WTC11 (cell line): Measurements from ENCODE around the gene GPI. TPM values are rescaled to one million over a fixed set of nuclear protein-coding genes. Genes with fewer than 3 reads are reported as not detected.

Experiments
- ATAC-seq: fragments of 200-7000 bp; cut with Tn5 transposase; 2 replicates; pipeline ENCODE4 v1.10.0; 2021; ENCODE audit warnings: mild to moderate bottlenecking, moderate library complexity
- CTCF ChIA-PET: fragments of 300-600 bp; sonication (Branson Sonifier 250); formaldehyde crosslinking; loops from one replicate; lab custom pipeline; 2021; ENCODE audit warnings: antibody characterized with exemption; lab: Charles Lee
- POLR2A ChIA-PET: fragments of 350-600 bp; sonication (Branson Sonifier 250); formaldehyde crosslinking; loops from one replicate; lab custom pipeline; 2021; ENCODE audit warnings: antibody characterized with exemption; lab: Charles Lee
- DNase-seq: peaks from one replicate; pipeline ENCODE4 v3.0.0; 2021; ENCODE audit warnings: low spot score
- H3K27ac Mint-ChIP-seq: 2 replicates; pipeline ENCODE4 v1.8.0; 2021; ENCODE audit warnings: mixed read lengths
- H3K27me3 Mint-ChIP-seq: 2 replicates; pipeline ENCODE4 v1.8.0; 2021; ENCODE audit warnings: low read depth, mild to moderate bottlenecking, moderate library complexity, mixed read lengths
- H3K36me3 Mint-ChIP-seq: 2 replicates; pipeline ENCODE4 v1.8.0; 2021; ENCODE audit warnings: mixed read lengths
- H3K4me1 Mint-ChIP-seq: 2 replicates; pipeline ENCODE4 v1.8.0; 2022; ENCODE audit warnings: mixed read lengths
- H3K4me3 Mint-ChIP-seq: 2 replicates; pipeline ENCODE4 v1.8.0; 2021; ENCODE audit warnings: mild to moderate bottlenecking, moderate library complexity, mixed read lengths
- H3K9me3 Mint-ChIP-seq: 2 replicates; pipeline ENCODE4 v1.8.0; 2021; ENCODE audit warnings: mixed read lengths
- CBFB ChIP-seq: sonication (generic); formaldehyde crosslinking; IDR thresholded peaks from 2 replicates; pipeline ENCODE4 v1.8.1; 2022; ENCODE audit warnings: mild to moderate bottlenecking, low read depth, missing genetic modification reagents
- E2F5 ChIP-seq: sonication (generic); formaldehyde crosslinking; IDR thresholded peaks from 2 replicates; pipeline ENCODE4 v1.8.1; 2022; ENCODE audit warnings: mild to moderate bottlenecking, moderate library complexity, missing genetic modification reagents
- EMX1 ChIP-seq: fragments of 250-450 bp; sonication (Bioruptor Pico); IDR thresholded peaks from 2 replicates; pipeline ENCODE4 v1.8.0; 2021; ENCODE audit warnings: mild to moderate bottlenecking
- ESRRA ChIP-seq: sonication (generic); formaldehyde crosslinking; IDR thresholded peaks from 2 replicates; pipeline ENCODE4 v1.8.1; 2022; ENCODE audit warnings: mild to moderate bottlenecking, missing genetic modification reagents, borderline replicate concordance
- GTF2I ChIP-seq: fragments of 250-450 bp; sonication (Bioruptor Pico); conservative IDR thresholded peaks from 2 replicates; pipeline ENCODE4 v1.4.0; 2021; ENCODE audit warnings: mild to moderate bottlenecking
- SP1 ChIP-seq: sonication (generic); formaldehyde crosslinking; conservative IDR thresholded peaks from 2 replicates; pipeline ENCODE4 v1.8.1; 2022; ENCODE audit warnings: missing genetic modification reagents
- STAT6 ChIP-seq: sonication (generic); formaldehyde crosslinking; conservative IDR thresholded peaks from 2 replicates; pipeline ENCODE4 v1.8.1; 2023; ENCODE audit warnings: mild to moderate bottlenecking, low read depth, missing genetic modification reagents, moderate library complexity
- TCF7 ChIP-seq: sonication (generic); formaldehyde crosslinking; IDR thresholded peaks from 2 replicates; pipeline ENCODE4 v1.8.0; 2022; ENCODE audit warnings: mild to moderate bottlenecking, low read depth, missing genetic modification reagents, moderate library complexity
- TEAD1 ChIP-seq: sonication (generic); formaldehyde crosslinking; IDR thresholded peaks from 2 replicates; pipeline ENCODE4 v1.8.0; 2022; ENCODE audit warnings: mild to moderate bottlenecking, missing genetic modification reagents
- ZBTB43 ChIP-seq: sonication (generic); formaldehyde crosslinking; IDR thresholded peaks from 2 replicates; pipeline ENCODE4 v1.8.1; 2023; ENCODE audit warnings: mild to moderate bottlenecking, missing genetic modification reagents
- ZNF219 ChIP-seq: sonication (generic); formaldehyde crosslinking; IDR thresholded peaks from 2 replicates; pipeline ENCODE4 v1.8.0; 2023; ENCODE audit warnings: missing genetic modification reagents, mild to moderate bottlenecking, borderline replicate concordance
- ZNF232 ChIP-seq: sonication (generic); formaldehyde crosslinking; IDR thresholded peaks from 2 replicates; pipeline ENCODE4 v1.8.0; 2022; ENCODE audit warnings: mild to moderate bottlenecking, missing genetic modification reagents
- ZNF263 ChIP-seq: sonication (generic); formaldehyde crosslinking; IDR thresholded peaks from 2 replicates; pipeline ENCODE4 v1.8.1; 2022; ENCODE audit warnings: low read depth, mild to moderate bottlenecking, moderate library complexity, missing genetic modification reagents
- ZNF396 ChIP-seq: fragments of 250-450 bp; sonication (Bioruptor Pico); IDR thresholded peaks from 2 replicates; pipeline ENCODE4 v1.8.0; 2021; ENCODE audit warnings: mild to moderate bottlenecking, moderate library complexity, borderline replicate concordance
- ZNF425 ChIP-seq: fragments of 250-450 bp; sonication (Bioruptor Pico); conservative IDR thresholded peaks from 2 replicates; pipeline ENCODE4 v1.9.0; 2021; ENCODE audit warnings: mild to moderate bottlenecking
- ZNF512 ChIP-seq: sonication (generic); formaldehyde crosslinking; IDR thresholded peaks from 2 replicates; pipeline ENCODE4 v1.8.1; 2022; ENCODE audit warnings: missing genetic modification reagents, borderline replicate concordance
- ZNF671 ChIP-seq: fragments of 250-450 bp; sonication (Bioruptor Pico); IDR thresholded peaks from 2 replicates; pipeline ENCODE4 v1.8.0; 2021; ENCODE audit warnings: mild to moderate bottlenecking
- total RNA-seq: library from RNA; stranded (reverse); gene quantifications from 3 replicates; pipeline ENCODE4 v1.2.3, GENCODE V29; 2021
- TF ChIP-seq, protein P1 (sequence below): fragments of 250-450 bp; sonication (Bioruptor Pico); IDR thresholded peaks from 2 replicates; pipeline ENCODE4 v1.9.0; 2021; ENCODE audit warnings: moderate library complexity, mild to moderate bottlenecking, inconsistent platforms, borderline replicate concordance
- TF ChIP-seq, protein P2 (sequence below): sonication (generic); formaldehyde crosslinking; IDR thresholded peaks from 2 replicates; pipeline ENCODE4 v1.8.0; 2022; ENCODE audit warnings: missing genetic modification reagents

Gene GPI
- total RNA-seq, 1 experiment from 2014 or later = 389 TPM

- no peak for TF ChIP-seq CBFB (CRISPR knock-in tag)
- no peak for TF ChIP-seq ESRRA (CRISPR knock-in tag)
- no peak for TF ChIP-seq EMX1 (CRISPR knock-in tag)
- no peak for TF ChIP-seq STAT6 (CRISPR knock-in tag)
- TF ChIP-seq TEAD1 = no peak
- no peak for TF ChIP-seq ZNF232 (CRISPR knock-in tag)
- no peak for TF ChIP-seq GTF2I (CRISPR knock-in tag)
- no peak for TF ChIP-seq E2F5 (CRISPR knock-in tag)
- no peak for TF ChIP-seq TCF7
- no peak for TF ChIP-seq ZNF671
- TF ChIP-seq ZNF512 (CRISPR knock-in tag) = no peak
- TF ChIP-seq ZNF219 (CRISPR knock-in tag) = no peak
- no peak for TF ChIP-seq ZNF425 (CRISPR knock-in tag)
- TF ChIP-seq SP1 (CRISPR knock-in tag) = no peak
- TF ChIP-seq ZBTB43 = no peak
- no peak for TF ChIP-seq ZNF396 (CRISPR knock-in tag)
- TF ChIP-seq, protein P1, sequence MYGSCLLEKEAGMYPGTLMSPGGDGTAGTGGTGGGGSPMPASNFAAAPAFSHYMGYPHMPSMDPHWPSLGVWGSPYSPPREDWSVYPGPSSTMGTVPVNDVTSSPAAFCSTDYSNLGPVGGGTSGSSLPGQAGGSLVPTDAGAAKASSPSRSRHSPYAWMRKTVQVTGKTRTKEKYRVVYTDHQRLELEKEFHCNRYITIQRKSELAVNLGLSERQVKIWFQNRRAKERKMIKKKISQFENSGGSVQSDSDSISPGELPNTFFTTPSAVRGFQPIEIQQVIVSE (CRISPR knock-in tag) = no peak
- TF ChIP-seq, protein P2, sequence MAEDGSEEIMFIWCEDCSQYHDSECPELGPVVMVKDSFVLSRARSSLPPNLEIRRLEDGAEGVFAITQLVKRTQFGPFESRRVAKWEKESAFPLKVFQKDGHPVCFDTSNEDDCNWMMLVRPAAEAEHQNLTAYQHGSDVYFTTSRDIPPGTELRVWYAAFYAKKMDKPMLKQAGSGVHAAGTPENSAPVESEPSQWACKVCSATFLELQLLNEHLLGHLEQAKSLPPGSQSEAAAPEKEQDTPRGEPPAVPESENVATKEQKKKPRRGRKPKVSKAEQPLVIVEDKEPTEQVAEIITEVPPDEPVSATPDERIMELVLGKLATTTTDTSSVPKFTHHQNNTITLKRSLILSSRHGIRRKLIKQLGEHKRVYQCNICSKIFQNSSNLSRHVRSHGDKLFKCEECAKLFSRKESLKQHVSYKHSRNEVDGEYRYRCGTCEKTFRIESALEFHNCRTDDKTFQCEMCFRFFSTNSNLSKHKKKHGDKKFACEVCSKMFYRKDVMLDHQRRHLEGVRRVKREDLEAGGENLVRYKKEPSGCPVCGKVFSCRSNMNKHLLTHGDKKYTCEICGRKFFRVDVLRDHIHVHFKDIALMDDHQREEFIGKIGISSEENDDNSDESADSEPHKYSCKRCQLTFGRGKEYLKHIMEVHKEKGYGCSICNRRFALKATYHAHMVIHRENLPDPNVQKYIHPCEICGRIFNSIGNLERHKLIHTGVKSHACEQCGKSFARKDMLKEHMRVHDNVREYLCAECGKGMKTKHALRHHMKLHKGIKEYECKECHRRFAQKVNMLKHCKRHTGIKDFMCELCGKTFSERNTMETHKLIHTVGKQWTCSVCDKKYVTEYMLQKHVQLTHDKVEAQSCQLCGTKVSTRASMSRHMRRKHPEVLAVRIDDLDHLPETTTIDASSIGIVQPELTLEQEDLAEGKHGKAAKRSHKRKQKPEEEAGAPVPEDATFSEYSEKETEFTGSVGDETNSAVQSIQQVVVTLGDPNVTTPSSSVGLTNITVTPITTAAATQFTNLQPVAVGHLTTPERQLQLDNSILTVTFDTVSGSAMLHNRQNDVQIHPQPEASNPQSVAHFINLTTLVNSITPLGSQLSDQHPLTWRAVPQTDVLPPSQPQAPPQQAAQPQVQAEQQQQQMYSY (CRISPR knock-in tag) = no peak
- TF ChIP-seq ZNF263 = no peak
- no peak overlapping the region for H3K27ac Mint-ChIP-seq
- no peak for DNase-seq
- POLR2A ChIA-PET = no interaction called here
- no peaks in the 10 kb centered on the region for H3K4me1 Mint-ChIP-seq
- H3K27me3 Mint-ChIP-seq = no peaks in the 10 kb centered on the region
- no peak overlapping the region for H3K4me3 Mint-ChIP-seq
- ATAC-seq = no peak
- CTCF ChIA-PET = no interaction called here
- peaks cover 60% of the 10 kb centered on the region for H3K36me3 Mint-ChIP-seq
- no peaks in the 10 kb centered on the region for H3K9me3 Mint-ChIP-seq
These were observed 22.4 kb downstream of the GPI start for GRCh38 chr19:34387446-34387810.
